Measurements from ENCODE around the gene SPINK2.

Gene SPINK2, protein sequence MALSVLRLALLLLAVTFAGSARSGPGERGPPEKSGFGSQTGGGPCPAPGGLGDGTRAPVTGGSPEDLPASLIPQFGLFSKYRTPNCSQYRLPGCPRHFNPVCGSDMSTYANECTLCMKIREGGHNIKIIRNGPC

DNA sequence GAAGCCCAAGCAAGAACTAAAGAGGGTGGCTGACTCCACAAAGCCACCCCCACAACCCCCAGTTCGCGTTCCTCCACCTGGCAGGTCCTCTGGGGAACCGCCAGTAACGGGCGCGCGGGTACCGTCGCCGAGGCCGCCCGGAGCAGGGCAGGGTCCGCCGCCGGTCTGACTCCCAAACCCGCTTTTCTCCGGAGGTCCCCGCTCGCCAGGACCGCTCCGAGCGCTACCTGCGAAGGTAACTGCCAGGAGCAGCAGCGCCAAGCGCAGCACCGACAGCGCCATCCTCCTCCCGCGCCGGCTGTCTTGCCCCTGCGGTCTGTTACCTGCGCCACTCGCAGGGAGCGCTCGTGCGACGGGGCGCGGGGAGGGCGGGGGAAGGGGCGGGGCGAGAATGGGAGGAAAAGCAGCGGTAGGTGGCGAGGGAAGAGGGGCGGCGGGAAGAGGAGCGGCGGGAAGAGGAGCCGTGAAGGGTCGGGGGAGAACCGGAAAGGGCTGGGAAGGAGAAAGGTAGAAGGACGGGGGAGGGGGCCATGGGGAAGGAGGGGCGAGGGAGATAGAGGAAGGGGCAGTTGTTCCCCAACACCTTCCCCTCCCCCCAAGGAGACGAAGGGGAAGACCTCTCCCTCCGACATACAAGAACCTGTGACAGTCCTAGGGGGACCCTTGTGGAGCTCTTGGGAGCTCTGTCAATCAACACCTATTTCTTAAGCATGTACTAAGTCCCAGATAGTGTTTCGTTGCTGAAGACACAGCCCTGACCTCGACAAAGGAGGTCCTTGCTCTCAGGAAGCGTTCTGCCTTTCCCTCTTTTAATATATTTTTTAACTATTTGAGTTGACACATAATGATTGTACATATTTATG lies at the start of gene SPINK2:
TSS of gene SPINK2 (minus strand) at position 321 of the 863 bp plus-strand sequence. CDS start at position 282, 39 bp downstream.
- DNase-seq, result no peak

DNA sequence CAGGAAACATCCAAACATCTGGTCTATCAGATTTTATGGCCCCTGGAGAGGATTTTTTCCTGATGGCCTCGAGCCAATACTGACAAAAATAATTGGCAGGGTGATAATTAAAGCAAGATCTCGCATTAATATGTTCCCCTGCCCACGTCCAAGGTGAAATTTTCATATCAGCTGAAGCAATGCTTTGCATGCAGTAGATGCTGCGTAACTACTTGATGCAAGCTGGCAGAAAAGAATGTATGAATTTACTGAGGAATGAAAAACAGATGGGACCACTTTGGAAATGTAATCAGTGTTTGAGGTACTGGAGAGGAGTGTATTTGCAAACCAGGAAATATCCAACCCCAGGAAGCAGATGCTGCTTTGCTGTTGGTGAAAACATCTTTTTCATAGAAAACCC lies 49.4 kb upstream of the SPINK2 start:
- no peak for DNase-seq

DNA sequence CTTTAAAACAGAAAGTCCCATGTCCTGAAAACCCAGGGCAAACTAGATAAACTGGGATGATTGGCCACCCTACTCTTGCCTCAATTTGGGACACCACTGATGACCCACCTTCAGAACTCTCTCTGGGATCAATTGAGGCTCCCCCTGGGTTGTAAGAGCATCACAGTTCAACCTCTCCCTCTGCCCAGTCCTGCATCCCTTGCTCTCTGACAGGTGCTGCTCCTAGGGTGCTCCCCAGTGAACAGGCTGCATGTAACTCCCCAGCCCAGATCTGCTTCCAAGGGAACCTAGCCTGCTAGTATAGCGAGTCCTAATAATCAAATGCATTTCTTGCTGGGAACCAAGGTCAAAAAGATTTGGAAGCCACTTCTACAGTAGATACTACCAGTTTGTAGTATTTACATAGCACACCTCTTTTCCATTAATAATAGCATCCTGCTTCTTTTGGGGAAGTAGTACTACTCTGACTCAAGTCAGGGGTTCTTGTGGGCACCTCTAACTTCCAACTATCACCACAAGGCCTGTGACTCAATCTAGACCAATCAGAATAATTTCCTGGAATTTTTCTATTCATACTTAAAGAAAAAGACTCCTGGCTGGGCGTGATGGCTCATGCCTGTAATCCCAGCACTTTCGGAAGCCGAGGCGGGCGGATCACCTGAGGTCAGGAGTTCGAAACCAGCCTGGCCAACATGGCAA lies 42.1 kb upstream of the SPINK2 start:
- no peak for DNase-seq

DNA sequence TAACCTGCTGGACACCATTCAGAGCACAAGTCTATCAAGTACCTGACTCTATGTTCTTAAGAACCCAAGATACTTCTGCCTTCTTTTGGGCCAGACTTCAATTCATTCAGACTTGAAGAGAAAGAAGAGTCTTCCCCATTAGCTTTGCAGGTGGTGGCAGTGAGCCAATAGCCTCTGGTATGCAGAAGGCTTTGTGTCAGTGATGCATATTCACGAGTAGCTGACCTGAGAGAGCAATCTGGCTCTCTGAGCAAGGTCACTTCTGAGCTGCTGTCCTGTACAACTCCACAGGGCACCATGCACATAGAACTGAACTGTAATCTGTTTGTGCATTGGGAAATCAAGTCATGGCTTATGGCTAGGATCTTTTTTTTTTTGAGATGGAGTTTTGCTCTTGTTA lies 39.9 kb upstream of the SPINK2 start:
- DNase-seq, result no peak

DNA sequence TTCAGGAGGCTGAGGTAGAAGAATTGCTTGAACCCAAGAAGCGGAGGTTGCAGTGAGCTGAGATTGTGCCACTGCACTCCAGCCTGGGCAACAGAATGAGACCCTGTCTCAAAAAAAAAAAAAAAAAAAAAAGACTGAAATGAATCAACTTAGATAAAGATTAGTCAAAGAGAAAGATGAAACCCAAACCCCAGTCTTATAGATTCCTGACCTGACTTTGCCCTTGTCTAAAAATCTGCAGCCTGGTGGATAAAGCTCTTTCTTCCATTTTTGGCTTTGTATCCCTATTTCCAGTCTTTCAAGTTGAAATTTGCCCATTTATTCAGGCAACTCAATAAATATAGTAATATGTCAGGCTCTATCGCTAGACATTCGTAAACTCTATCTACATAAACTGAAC lies 39.3 kb upstream of the SPINK2 start:
- no peak for DNase-seq

DNA sequence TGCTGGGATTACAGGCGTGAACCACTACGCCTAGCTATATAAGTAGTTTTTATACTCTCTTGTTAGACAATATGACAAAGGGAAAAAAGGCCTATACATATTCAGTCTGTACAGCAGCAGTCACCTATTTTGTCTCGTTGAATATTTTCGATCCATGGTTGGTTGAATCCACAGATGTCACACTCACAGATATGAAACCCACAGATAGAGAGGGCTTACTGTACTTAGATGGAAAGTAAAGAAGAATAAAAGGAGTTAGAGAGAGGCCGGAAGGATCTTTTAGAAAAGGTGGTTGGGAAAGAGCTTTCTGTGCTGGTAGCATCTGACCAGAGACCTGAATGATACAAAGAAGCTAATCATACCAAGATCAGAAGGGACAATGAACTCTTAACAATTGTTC lies 38.3 kb upstream of the SPINK2 start:
- DNase-seq, result no peak

DNA sequence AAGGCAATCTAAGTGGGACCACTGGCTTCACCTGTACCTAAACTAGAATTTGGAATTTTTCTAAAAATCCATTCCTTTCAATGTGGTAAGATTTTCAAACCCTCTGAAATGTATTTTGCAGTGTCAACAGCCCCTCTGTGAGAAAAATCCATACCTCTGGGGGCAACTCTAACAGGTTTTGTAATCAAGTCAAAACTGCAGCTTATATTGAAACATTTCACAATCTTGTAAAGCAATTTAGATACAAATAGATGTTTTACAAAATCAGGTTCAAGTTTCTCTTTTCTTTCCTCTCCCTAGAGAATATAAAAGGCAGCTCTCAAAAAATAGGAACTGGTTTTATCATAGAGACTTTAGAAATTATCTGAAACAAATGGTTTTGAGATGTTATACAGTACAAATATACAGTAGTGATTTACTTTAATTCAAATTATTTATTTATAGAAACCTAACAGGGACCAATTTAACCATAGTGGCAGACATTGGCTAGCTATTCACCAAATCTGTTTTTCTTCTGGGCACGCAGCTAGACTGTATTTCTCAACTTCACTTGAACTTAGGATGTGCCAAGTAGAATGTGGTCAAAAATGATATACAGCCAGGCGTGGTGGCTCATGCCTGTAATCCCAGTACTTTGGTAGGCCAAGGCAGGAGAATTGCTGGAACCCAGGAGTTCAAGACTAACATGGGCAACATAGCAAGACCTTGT lies 36.3 kb upstream of the SPINK2 start:
- DNase-seq, result no peak

DNA sequence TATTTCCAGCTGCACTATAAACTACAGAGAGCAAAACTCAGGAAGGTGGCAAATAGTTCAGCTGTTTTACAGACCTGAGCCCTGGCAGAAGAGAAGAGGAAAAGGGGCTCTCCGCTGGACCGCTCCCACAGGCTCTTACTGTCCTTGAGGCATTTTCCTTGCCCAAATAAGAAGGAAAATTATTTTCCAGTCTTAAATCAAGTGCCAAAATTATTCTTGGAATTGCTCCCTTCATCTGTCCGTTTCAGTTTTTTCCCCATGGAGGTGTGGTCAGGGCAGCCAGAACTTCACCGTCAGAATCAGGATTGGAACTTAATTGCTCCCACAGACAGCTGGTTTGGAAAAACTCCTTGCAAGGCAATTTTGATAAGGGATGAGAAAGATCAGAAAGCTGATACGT lies 35.2 kb upstream of the SPINK2 start:
- no peak for DNase-seq

DNA sequence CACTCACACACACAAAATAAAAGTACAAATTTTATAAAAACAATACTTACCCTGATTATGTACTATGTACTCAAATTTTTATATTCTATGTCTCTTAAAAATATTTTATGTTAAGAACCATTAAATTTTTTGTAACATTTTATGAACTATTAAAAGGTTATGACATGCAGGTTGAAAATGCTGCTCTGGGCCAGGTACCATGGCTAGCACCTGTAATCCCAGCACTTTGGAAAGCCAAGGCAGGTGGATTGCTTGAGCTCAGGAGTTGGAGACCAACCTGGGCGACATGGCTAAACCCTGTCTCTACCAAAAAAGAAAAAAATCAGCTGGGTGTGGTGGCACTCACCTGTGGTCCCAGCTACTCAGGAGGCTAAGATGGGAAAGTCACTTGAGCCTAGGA lies 29.4 kb upstream of the SPINK2 start:
- DNase-seq, result no peak

DNA sequence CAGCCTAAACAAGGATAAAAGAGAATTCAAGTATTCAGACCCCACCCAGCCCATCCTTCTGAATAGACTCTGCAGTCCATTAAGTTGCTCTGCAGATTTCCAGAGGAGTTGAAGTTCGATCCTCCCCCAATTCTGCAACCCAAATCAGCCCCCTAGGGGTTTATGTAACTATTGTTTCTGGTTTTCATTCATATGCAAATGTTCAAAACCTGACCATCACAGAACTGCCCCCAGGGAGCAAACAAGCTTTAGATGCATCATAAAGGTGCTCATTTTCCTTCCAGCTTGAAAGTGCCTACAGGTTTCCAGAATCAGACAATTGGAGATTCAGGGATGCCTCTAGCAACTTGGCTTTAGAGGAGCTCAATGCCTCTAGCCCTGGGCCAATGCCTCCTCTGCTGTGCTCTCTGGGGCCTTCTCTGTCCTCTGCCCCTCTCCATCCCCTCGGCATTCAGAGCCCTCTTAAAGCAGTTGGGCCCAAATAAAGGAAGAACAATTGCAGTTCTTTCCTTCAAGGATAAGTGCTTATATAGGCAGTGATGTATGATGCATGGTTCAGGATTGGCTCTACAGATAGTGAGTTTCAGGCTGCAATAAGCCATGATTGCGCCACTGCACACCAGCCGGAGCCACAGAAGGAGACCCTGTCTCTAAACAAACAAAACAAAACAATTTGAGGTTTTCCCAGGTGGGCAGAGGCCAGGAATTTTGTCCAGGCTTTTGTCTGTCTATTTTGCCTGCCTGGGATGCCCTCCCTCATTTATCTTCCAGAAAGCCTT lies 23.5 kb upstream of the SPINK2 start:
- DNase-seq, result no peak

DNA sequence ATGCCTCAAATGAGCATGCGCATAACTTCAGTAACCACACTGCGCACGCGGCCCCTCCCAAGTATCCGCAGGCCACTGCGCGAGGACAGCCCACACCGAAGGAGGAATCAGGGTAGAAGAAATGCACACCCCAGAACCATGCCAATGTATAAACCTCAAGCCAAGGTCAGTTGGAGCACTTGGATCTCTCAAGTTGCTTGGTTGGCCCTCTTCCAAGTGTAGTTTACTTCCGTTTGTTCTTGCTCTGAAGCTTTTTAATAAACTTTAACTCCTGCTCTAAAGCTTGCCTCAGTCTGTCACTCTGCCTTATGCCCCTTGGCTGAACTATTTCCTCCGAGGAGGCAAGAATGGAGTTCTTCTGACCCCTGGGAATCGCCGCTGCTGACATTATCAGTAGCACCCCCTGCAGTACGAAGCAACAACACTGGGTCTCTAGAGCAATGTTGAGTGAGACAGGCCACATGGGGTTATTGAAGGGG lies 22.0 kb upstream of the SPINK2 start:
- DNase-seq, result no peak

DNA sequence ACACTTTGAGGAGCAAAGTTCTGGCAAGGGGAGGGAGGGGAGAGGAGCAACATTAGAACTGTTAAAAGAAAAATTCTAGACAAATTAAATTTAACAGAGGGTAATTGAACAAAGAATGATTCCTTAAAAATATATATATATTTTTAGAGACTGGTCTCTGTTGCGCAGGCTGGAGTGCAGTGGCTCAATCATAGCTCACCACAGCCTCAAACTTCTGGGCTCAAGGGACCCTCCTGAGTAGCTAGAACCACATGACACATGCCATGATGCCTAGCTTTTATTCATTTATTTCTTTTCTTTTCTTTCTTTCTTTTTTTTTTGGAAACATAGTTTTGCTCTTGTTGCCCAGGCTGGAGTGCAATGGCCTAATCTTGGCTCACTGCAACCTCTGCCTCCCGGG lies 19.1 kb upstream of the SPINK2 start:
- no peak for DNase-seq

DNA sequence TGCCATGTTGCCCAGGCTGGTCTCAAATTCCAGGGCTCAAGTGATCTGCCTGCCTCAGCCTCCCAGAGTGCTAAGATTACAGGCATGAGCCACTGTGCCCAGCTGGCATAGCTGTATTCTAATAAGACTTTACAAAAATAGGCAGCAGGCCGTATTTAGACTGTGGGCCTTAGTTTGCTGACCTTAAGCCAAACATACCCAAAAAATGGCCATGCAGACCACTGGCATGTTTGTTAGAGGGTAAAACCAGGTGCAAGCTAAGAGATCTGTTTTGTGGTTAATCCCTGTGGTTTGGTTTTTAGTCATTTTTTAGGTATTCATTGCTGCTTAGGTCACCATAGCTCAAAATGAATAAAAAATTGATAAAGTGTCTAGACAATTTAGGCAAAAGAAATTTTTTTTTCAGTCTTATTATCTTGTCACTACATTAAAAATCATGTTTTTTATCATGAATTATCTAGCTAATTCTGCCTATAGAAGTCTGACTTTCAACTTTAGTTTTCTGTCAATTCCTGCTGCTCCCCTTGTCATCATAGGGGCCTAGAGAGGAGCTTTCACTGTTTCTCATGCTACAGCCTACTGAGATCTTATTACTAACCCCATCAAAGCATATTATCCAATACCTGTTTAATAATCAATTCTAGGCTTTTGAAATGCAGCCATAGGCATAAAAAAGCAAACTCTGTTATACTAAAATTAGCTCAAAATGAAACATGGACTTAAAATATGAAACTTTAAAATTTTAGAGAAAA lies 7.5 kb upstream of the SPINK2 start:
- DNase-seq, result no peak

DNA sequence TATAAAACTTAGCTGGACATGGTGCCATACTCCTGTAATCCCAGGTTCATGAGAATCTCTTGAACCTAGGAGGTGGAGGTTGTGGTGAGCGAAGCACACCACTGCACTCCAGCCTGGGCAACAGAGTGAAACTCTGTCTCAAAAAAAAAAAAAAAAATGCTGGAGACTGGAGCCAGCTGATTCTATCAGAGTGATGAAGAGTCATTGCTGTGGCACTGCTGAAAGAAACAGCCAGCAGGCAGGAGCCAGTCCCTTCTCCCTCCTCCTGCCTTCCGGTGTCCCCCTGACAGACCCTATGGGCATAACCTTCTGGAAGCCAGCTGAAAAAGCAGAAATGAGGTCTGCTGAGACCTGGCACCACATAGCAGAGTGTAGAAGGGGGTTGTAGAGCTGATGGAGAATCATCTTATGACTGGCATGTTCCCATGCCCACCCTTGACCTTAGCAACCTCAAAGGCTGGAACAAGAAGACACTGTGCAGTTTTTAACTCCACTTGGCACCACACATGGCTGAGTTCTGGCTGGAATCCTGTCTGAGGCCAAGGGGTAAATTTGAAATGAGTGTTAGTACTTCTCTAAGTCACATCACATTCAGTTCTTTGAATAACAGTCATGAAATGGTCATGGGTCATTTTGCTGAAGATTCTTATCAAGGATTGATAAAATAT lies 2.6 kb upstream of the SPINK2 start:
- DNase-seq, result no peak

DNA sequence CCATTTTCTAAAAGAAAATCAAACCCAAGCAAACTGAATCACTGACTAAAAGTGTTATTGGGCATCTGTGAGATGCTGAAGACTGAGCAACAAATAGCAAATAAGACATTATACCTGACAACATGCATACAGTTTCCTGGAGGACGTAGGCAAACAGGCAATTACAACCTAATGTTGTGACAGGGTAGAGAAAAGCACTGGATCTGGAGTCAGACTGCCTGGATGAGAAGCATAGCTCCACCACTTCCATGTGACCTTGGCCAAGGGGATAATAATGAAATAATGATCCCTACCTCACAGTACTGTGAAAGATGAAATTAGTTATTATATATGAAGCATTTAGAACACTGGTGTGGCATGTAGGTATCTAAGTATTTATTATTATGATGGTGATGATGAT lies 2.7 kb downstream of the SPINK2 start:
- DNase-seq, result no peak

DNA sequence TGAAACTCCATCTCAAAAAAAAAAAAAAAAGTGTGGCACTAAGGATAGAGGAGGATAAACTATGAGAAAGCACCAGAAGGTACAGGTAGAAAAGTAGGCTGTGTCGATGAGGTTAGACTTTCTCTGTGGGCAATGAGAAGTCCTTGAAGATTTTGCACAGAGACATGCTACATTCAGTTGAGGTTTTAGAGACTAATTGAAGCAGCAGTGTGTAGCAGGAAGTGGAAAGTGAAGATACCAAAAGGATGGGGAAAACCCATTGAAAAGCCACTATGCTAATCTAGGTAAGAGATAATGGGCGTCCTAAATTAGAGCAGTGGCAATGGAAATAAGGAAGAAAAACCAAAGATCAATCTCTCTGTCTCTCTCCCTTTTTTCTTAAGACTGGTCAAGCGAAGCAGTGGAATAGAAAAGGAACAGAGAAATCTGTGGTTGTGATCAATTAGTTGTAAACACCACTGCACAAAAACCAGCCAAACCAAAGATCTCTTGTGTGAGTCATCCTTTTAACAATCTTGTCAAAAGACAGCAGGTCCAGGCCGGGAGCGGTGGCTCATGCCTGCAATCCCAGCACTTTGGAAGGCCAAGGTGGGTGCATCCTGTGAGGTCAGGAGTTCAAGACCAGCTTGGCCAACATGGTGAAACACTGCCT lies 3.5 kb downstream of the SPINK2 start:
- DNase-seq, result no peak

DNA sequence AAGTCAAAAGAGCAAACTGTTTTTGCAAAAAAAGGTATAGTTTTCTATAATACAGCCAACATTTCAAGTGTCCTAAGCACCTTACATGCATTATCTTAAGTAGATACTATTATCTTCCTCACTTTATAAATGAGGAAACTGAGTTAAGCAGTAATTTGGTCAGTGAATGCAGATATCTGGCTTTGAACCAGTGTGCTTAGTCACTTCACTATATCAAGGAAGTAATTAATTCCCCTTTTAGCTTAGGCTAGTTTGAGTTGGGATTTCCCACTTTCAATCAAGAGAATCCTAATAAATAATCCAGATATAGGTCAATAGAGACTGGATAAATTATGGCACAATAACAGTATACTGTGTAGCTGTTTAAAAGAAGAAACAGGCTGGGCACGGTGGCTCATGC lies 14.8 kb downstream of the SPINK2 start:
- DNase-seq, result no peak

DNA sequence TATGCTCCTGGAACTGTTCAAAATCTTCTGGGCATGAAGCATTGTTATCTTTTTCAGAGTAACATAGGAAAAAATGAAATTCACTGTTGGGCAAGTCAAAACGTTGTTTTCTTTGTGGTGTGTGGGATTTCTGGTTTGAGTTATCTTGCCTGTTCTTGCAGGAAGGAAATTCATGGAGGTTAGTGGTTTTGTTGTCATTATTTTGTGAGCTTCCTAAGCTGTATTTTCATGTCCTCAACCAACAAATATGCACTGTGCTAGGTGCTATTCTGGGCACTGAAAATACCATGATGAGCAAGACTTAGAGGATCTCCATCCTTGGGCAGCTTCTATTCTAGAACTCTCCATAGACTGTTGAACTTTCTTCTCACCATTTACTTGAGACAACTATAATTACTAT lies 16.9 kb downstream of the SPINK2 start:
- DNase-seq, result no peak

DNA sequence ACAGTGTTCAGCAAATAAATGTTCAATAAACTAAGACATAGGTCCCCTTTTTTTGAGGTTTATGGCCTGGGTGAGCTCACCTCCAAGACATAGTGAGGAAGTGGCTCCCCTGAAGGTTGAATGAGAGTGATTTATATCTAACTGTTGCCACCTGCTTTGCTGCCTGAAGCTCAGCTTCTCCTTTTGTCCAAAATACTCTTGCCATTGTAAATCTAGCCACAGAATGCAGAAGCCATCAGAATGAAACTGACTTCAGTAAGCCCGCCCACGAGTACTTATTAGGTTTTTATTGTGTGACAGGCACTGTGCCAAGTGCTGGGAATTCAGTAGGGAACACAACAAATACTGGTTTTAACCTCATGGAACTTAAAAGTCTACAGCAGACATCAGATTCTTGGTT lies 18.0 kb downstream of the SPINK2 start:
- peak in 1 of 14 donors; percentile 2 for DNase-seq

Measured in C1 segment of cervical spinal cord (tissue), 14 donors.